Left ventricle myocardium superior (tissue), 1 donor: Measurements from ENCODE around the gene APEH. TPM values are rescaled to one million over a fixed set of nuclear protein-coding genes. Genes with fewer than 3 reads are reported as not detected.

Experiments
- ATAC-seq: fragments of 200-7000 bp; cut with Tn5 transposase; one replicate; pipeline ENCODE4 v1.9.1; 2020; ENCODE audit warnings: mild to moderate bottlenecking, moderate library complexity
- DNase-seq: peaks from one replicate; pipeline ENCODE4 v3.0.0-alpha.2; 2020
- intact Hi-C: fragments of 100-400 bp; cut with micrococcal nuclease; formaldehyde crosslinking; loops from one replicate; pipeline ENCODE4 v1.11.0; 2022
- total RNA-seq: library from RNA; stranded (reverse); fragmentation: NEBNext Ultra II Directional; extraction: Animal tissue kit (Norgen Biotek cat#: 25700); gene quantifications from one replicate; pipeline ENCODE4 v1.2.1, GENCODE V29; 2021
- donor health status: DM: no; HTN: yes; CAD: no; lungs with severe emphysema.

Gene APEH
- total RNA-seq, 1 donor from 2014 or later: 113 TPM

DNA sequence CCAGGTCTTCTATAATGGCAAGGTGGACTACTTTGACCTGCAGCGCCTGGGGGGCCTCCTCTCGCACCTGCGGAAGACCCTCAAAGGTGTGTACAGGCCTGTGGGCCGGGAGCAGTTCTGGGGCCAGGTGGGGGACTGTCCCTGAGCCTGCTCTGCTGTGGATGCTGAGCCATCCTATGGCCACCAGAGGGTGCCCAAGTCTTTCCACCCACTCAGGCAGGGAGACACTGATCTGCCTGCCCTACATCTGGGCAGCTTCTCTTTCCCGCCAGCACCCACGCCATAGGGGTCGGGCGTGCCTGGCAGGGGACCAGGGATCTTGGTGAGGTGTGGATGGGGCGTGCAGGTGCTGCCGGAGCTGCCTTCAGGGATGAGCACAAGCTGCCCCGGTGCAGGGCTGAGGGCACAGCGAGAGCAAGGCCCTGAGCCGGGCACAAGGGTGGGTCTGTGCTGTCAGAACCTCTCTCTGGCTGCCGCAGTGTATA is 29.3 kb downstream of the APEH start:
- DNase-seq (peak; percentile 68), ATAC-seq (peak; percentile 72)
- intact Hi-C loops: no loop called here

GRCh38 chr3:49703956-49704355 is 29.8 kb downstream of the APEH start:
- ATAC-seq: no peak
- intact Hi-C loops: no loop called here
- DNase-seq: no peak

GRCh38 chr3:49704629-49705028 is 30.5 kb downstream of the APEH start:
- DNase-seq: no peak
- intact Hi-C loops: no loop called here
- no peak for ATAC-seq

- peak; percentile 28 for DNase-seq
- intact Hi-C loops: no loop called here
These were observed 31.3 kb downstream of the APEH start for GRCh38 chr3:49705390-49705960.

DNA sequence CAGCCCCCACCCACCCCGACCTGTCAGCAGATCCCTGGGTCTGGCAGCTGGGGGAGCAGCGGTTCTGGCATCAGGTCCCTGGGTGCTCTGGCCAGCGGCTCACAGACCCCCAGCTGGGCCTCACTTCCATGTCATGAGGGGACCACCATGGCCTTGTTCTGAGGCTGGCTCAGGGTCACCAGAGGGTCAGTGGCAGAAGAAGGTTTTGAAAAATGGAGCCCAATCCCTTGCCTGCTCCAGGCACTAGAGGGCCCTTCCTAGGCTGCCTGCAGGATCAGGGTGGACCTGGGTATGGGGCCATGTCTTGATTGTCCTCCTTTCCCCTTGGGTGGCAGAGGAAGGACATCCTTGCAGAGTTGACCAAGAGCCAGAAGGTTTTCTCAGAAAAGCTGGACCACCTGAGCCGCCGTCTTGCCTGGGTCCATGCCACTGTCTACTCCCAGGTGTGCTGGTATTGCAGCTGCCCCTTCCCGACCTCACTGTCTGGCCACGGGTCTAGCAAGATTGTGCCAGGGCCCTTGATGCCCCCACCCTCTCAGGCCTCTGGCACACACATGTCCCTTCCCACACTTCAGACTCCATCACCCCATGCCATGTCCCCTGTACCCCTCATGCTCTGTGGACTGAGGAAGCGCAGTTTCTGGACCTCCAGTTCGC is 32.4 kb downstream of the APEH start:
- intact Hi-C loops: no loop called here
- peak; percentile 17 for DNase-seq
- ATAC-seq: no peak

More at GRCh38 chr3:49705390-49705960, 31.3 kb downstream of the APEH start:
- ATAC-seq: no peak

GRCh38 chr3:49707113-49707480 is 32.9 kb downstream of the APEH start:
- no peak for ATAC-seq
- no peak for DNase-seq
- intact Hi-C loops: no loop called here

GRCh38 chr3:49709852-49710251 is 35.7 kb downstream of the APEH start:
- ATAC-seq (no peak), DNase-seq (no peak)
- intact Hi-C loops: no loop called here

GRCh38 chr3:49711489-49711888 is 37.3 kb downstream of the APEH start:
- ATAC-seq: no peak
- intact Hi-C loops: no loop called here
- DNase-seq: peak; percentile 12

GRCh38 chr3:49712166-49712565 is 38.0 kb downstream of the APEH start:
- DNase-seq: peak; percentile 19
- intact Hi-C loops: no loop called here
- no peak for ATAC-seq

GRCh38 chr3:49712631-49713317 is 38.6 kb downstream of the APEH start:
- DNase-seq: peak; percentile 20

GRCh38 chr3:49713336-49714105 is 39.4 kb downstream of the APEH start:
- DNase-seq (peak; percentile 23), ATAC-seq (no peak)
- intact Hi-C loops: no loop called here

More at GRCh38 chr3:49712631-49713317, 38.6 kb downstream of the APEH start:
- no peak for ATAC-seq
- intact Hi-C loops: no loop called here

GRCh38 chr3:49714728-49715550 is 40.8 kb downstream of the APEH start:
- no peak for ATAC-seq
- intact Hi-C loops: no loop called here
- DNase-seq: no peak

GRCh38 chr3:49715611-49716121 is 41.5 kb downstream of the APEH start:
- intact Hi-C loops: no loop called here
- DNase-seq (peak; percentile 20), ATAC-seq (no peak)

GRCh38 chr3:49716169-49716568 is 42.0 kb downstream of the APEH start:
- DNase-seq (no peak), ATAC-seq (no peak)
- intact Hi-C loops: no loop called here

- intact Hi-C loops: no loop called here
- ATAC-seq (no peak), DNase-seq (peak; percentile 25)
These were observed 42.6 kb downstream of the APEH start for GRCh38 chr3:49716691-49717210.

GRCh38 chr3:49717211-49717958 is 43.2 kb downstream of the APEH start:
- intact Hi-C loops: no loop called here
- DNase-seq (no peak), ATAC-seq (no peak)

DNA sequence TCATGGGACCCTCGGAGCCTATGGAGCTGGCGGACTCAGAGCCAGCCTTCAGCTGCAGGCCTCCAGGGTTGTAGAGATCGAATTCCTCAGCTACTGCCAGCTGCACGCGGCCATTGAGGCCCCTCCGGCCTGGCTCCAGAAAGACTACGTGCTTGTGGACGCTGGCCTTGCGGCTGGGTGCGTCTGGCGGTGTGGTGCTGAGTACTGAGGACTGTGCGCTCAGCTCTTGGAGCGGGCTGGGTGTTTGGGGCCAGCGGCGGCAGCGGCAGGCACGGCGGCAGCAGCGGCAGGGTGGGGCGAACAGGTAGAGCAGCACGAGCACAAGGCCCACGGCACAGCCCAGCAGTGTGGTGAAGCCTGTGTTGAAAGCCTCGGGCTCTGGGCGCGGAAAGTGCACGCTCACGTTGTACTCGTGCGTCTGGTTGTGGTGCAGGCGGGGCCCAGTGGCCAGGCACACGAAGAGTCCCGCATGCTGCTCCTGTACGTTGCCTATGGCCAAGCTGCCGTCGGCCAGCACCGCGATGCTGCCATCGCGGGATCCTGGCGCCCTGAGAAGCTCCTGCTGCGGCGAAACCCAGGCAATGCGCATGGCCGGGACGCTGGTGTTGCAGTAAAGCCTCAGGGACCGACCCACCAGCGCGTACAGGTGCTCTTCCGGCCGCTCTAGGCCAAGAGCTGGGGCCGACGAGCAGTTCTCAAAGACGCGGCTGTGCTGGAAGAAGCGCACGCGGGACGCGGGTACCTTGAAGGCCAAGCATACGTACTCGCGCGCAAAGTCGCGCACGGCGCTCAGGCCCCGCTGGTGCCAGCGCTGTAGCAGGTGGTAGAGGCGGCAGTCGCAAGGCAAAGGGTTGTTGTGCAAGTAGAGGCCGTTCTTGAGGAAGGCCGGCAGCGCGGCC is 44.1 kb downstream of the APEH start:
- no peak for ATAC-seq
- no peak for DNase-seq
- intact Hi-C loops: no loop called here
